Prostate gland (tissue), 2 donors: ENCODE measurements around the gene INSRR.

ENCODE experiments used
- POLR2A ChIP-seq: fragments of 450-650 bp; IDR thresholded peaks from one replicate; pipeline ENCODE4 v1.6.1; 2016; ENCODE audit warnings: antibody characterized with exemption, mild to moderate bottlenecking
- TF ChIP-seq, protein P1 (sequence below), 4 experiments: fragments of 200-600 bp in 2 of 4; fragments of 450-650 bp in 2 of 4; sonication (generic) in 2 of 4; IDR thresholded peaks; 1 replicate in 3 of 4; 2 replicates in 1 of 4; pipeline ENCODE4 v1.5.1; 2016 to 2019; ENCODE audit warnings: antibody characterized with exemption in 4 of 4, mild to moderate bottlenecking in 2 of 4, moderate library complexity in 2 of 4

DNA sequence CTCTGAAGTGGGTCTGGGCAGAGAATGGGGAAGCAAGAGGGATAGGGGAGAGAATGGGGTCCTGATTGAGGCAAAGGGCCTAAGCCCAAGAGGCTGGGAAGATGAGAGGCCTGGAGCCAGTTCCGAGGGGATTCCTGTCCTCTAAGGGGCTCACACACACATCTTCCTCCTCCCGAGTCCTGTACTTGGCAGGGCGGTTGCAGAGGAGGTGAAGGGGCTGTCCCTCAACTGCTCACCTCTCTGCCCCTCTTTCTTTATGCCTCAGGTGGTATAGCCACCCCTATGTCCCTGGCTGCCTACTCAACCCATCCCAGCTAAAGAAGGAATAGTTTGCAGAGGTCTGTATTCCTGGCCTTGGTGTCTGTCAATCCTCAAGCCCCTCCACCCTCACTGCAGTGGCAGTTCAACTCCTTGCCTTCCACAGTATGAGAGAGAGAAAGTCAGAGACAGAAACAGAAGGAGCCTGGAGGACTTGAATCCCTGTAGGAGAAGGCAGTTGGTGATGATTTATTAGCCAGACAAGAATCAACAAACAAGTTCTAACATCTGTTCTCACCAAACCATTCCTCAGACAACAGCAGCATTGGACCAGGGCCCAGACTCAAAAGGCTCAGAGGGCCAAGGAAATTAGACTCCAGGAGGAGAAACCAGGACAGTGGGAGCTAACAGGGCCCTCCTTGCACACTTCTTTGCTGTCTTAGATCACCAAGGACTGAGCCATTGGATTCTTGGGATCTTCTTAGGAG, 53.0 kb downstream of the INSRR start:
- TF ChIP-seq, protein P1, sequence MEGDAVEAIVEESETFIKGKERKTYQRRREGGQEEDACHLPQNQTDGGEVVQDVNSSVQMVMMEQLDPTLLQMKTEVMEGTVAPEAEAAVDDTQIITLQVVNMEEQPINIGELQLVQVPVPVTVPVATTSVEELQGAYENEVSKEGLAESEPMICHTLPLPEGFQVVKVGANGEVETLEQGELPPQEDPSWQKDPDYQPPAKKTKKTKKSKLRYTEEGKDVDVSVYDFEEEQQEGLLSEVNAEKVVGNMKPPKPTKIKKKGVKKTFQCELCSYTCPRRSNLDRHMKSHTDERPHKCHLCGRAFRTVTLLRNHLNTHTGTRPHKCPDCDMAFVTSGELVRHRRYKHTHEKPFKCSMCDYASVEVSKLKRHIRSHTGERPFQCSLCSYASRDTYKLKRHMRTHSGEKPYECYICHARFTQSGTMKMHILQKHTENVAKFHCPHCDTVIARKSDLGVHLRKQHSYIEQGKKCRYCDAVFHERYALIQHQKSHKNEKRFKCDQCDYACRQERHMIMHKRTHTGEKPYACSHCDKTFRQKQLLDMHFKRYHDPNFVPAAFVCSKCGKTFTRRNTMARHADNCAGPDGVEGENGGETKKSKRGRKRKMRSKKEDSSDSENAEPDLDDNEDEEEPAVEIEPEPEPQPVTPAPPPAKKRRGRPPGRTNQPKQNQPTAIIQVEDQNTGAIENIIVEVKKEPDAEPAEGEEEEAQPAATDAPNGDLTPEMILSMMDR (IDR thresholded peaks at IDR 0.05) = no peak
- TF ChIP-seq POLR2A = no peak
